ENCODE data around the gene TIMP4. TPM values are rescaled to one million over a fixed set of nuclear protein-coding genes. Genes with fewer than 3 reads are reported as not detected.

Gene TIMP4
- total RNA-seq, 4 donors from 2014 or later: 6.9 to 24.5 (median 16.5) TPM

DNA sequence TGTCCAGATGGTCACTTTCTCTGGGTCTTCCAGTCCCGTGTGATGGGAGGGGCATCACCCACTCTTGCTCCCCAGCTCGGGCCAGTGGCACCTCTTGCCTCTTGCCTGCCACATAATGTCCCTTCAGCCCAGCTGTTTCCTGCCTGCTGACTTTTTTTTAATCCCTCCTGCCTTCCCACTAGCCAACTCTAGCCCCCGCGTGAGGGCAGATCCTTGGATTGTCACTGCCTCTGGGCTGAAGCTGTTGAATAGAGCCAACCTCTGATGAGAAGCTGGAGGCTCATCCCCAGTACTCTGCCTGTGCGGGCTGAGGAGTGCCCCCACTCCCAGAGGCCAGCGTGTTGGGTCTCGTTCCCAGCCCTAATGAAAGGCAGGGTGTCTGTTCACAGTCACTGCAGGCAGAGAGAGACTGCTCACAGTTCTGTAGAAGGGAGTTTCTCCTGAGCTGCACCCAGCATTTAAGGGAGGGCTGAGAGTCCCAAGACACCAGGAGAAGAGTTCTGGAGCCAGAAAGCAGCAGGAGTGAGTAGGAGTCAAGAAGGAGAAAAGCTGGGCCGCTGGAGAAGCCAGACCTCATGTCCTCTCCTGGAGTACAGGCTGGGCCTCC is 30.1 kb upstream of the TIMP4 start:
- WGBS: 51% methylated on average over 5 of the region's 8 CpGs
- no peaks in the 10 kb centered on the region for H3K36me3 ChIP-seq
- no peak overlapping the region for H3K27ac ChIP-seq
- H3K4me1 ChIP-seq: peaks cover 21% of the 10 kb centered on the region
- no peaks in the 10 kb centered on the region for H3K27me3 ChIP-seq
- DNase-seq (ENCODE audit: low spot score in 2 of 2): no peak
- TF ChIP-seq POLR2A (IDR thresholded peaks at IDR 0.05) (no peak), EP300 (IDR thresholded peaks at IDR 0.05) (no peak)
- no peak overlapping the region for H3K4me3 ChIP-seq
- no peaks in the 10 kb centered on the region for H3K9me3 ChIP-seq

DNA sequence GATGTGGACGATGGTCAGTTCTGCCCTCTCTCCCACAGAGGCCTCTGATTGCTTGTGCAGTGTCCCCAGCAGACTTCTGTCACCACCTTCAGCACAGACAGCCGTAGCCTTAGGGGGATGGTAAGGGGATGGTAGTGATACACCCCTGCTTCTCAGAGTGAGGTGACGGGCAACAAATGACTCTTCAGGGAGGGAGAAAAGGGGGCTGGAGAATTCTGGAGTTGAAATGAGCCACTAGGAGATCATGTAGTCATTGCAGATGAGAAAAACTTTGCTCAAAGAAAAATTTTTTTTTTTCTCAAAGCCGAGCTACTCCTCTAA is 29.6 kb upstream of the TIMP4 start:
- Histone ChIP-seq H3K4me1 (peaks cover 17% of the 10 kb centered on the region), H3K9me3 (no peaks in the 10 kb centered on the region), H3K27me3 (no peaks in the 10 kb centered on the region), H3K27ac (peak overlapping the region; percentile 33), H3K4me3 (no peak overlapping the region), H3K36me3 (no peaks in the 10 kb centered on the region)
- 78% methylated on average over 4 of the region's 4 CpGs for WGBS
- TF ChIP-seq POLR2A (IDR thresholded peaks at IDR 0.05) (no peak), EP300 (IDR thresholded peaks at IDR 0.05) (no peak), POLR2AphosphoS5 (IDR thresholded peaks at IDR 0.05) (no peak)
- TF ChIP-seq, protein P1, sequence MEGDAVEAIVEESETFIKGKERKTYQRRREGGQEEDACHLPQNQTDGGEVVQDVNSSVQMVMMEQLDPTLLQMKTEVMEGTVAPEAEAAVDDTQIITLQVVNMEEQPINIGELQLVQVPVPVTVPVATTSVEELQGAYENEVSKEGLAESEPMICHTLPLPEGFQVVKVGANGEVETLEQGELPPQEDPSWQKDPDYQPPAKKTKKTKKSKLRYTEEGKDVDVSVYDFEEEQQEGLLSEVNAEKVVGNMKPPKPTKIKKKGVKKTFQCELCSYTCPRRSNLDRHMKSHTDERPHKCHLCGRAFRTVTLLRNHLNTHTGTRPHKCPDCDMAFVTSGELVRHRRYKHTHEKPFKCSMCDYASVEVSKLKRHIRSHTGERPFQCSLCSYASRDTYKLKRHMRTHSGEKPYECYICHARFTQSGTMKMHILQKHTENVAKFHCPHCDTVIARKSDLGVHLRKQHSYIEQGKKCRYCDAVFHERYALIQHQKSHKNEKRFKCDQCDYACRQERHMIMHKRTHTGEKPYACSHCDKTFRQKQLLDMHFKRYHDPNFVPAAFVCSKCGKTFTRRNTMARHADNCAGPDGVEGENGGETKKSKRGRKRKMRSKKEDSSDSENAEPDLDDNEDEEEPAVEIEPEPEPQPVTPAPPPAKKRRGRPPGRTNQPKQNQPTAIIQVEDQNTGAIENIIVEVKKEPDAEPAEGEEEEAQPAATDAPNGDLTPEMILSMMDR (IDR thresholded peaks at IDR 0.05): no peak
- no peak for DNase-seq (ENCODE audit: low spot score in 2 of 2)

DNA sequence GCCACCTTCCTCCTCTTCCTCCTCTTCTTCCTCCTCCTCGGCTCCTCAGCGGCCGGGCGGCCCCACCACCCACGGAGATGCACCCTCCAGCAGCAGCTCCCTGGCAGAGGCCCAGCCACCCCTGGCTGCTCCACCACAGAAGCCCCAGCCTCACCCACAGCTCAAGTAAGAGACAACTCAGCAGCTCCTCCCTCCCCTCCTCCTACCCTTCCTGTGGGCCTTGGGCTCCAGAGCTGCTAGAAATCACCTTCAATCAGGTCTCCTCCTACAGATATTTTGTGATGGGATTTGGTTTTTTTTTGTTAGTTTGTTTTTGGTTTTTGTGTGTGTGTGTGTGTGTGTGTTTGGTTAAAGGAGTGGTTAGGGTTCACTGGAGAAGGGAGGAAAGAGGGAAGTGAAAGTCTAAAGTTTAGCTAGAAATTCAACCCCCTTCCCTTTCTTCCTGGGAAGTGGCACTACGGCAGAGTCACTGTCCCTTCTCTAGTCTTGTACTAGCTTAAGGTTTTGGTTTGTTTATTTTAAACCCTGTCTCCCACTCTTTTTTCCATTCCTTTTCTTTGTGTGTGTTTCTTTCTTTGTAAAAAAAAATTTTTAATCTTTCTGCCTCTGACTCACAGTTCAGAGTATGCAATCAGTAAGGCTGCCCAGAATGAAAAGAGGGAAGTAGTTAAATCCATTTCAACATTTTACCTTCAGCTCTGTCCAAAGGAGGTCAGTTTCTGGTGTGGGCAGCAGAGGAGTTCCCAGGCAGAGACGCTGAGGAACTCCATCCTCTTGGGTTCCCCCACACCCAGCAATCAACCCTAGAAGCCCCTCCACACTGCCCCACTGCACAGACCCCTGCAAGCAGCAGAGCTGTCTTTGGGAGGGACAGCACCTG is 29.0 kb upstream of the TIMP4 start:
- H3K9me3 ChIP-seq: no peaks in the 10 kb centered on the region
- WGBS: 55% methylated on average over 7 of the region's 7 CpGs
- peak overlapping the region; percentile 52 for H3K27ac ChIP-seq
- H3K27me3 ChIP-seq: no peaks in the 10 kb centered on the region
- peaks cover 17% of the 10 kb centered on the region for H3K4me1 ChIP-seq
- H3K4me3 ChIP-seq: no peak overlapping the region
- DNase-seq (ENCODE audit: low spot score in 2 of 2): no peak
- no peak for TF ChIP-seq POLR2AphosphoS5 (IDR thresholded peaks at IDR 0.05)
- TF ChIP-seq, protein P1 (IDR thresholded peaks at IDR 0.05): no peak
- TF ChIP-seq POLR2A (IDR thresholded peaks at IDR 0.05): no peak
- no peak for TF ChIP-seq EP300 (IDR thresholded peaks at IDR 0.05)
- H3K36me3 ChIP-seq: no peaks in the 10 kb centered on the region

DNA sequence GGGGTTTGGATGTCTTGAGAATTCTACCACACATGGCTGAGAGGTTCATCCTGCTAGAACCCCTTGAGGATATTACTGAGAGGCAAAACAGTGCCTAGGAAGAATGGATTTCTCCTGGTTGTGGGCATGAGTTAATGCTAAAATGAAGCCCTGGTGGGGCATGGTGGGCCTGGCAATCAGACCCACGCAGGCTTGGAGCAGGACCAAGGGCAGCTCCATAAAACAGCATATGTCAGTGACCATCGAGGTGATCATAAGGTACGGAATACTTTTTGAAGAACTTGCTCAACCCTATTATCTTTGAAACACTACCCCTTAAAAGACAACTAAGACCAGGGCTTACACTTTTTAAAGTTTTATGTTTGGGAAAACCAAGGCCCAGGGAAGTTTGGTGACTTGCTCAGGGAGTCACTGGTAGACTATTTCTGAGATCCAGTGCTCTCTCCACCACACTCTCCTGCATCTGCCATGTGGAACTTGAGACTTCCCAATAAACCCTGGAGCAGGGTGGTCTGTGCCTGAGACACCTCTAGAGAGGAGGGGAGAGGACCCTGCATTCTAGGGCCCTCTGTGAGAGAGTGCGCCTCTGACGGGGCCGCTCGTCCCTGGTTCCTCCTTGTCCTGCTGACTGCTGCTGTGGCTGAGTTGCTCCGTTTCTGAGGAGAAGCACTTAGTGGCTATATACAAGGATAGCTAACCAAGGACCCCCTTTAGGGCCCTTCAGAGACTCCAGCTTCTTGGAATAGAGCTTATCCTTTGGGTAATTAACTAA is 28.0 kb upstream of the TIMP4 start:
- Histone ChIP-seq H3K36me3 (no peaks in the 10 kb centered on the region), H3K4me1 (peaks cover 17% of the 10 kb centered on the region), H3K27me3 (no peaks in the 10 kb centered on the region), H3K9me3 (no peaks in the 10 kb centered on the region), H3K27ac (peak overlapping the region; percentile 52), H3K4me3 (no peak overlapping the region)
- no peak for TF ChIP-seq EP300 (IDR thresholded peaks at IDR 0.05)
- TF ChIP-seq POLR2AphosphoS5 (IDR thresholded peaks at IDR 0.05): no peak
- no peak for DNase-seq (ENCODE audit: low spot score in 2 of 2)
- WGBS: 93% methylated on average over 3 of the region's 8 CpGs

DNA sequence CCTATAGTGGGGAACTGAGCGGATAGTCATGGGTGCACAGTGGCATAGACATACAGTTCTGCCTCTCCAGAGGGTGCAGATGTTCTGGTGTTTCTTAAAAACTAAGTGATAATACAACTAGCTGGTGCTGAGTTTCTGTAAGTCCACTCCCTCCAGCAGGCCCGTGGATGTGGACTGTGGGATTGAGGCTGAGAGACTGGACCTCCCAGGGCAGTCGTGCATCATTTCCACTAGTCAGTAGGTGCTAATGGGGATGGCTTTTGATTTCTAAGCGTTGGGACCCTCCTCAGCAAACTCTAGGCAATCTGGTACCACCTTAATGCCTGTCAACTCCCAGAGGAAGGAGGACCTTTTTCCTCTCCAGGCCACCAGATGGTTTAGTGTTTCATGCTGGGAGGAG is 27.3 kb upstream of the TIMP4 start:
- TF ChIP-seq POLR2A (IDR thresholded peaks at IDR 0.05) (no peak), EP300 (IDR thresholded peaks at IDR 0.05) (no peak), POLR2AphosphoS5 (IDR thresholded peaks at IDR 0.05) (no peak)
- TF ChIP-seq, protein P1 (IDR thresholded peaks at IDR 0.05): no peak
- WGBS: 83% methylated on average over 4 of the region's 4 CpGs
- Histone ChIP-seq H3K4me3 (no peak overlapping the region), H3K27me3 (no peaks in the 10 kb centered on the region), H3K36me3 (no peaks in the 10 kb centered on the region), H3K4me1 (peaks cover 17% of the 10 kb centered on the region), H3K9me3 (no peaks in the 10 kb centered on the region), H3K27ac (no peak overlapping the region)
- no peak for DNase-seq (ENCODE audit: low spot score in 2 of 2)

All from suprapubic skin (tissue), 4 donors.